ENCODE measurements around the gene LIG3.
A peak's percentile ranks its signal among the peaks of the same experiment; 100 is the strongest.
"Not testable (repeated sequence)": the region's sequence is repeated elsewhere in the genome, so short reads cannot be mapped to it uniquely, and the experiment has no call there.

Gene LIG3

GRCh38 chr17:34980353-34980680 is at the start of gene LIG3:
LIG3 (plus strand) TSS chr17:34980512; CDS start chr17:34983006, 2,494 bp downstream.
- peak; percentile 97 for DNase-seq (ENCODE audit: low spot score)

GRCh38 chr17:34950780-34951179 is 29.5 kb upstream of the LIG3 start:
- DNase-seq (ENCODE audit: low spot score) = not testable (repeated sequence)

- no peak for DNase-seq (ENCODE audit: low spot score)
These were observed 21.9 kb upstream of the LIG3 start for GRCh38 chr17:34958438-34958837.

GRCh38 chr17:34961093-34961911 is 19.0 kb upstream of the LIG3 start, which contains the start of the genes CCT6B and ZNF830:
CCT6B (minus strand) TSS chr17:34961460; CDS start chr17:34961393, 67 bp downstream.
ZNF830 (plus strand) TSS chr17:34961540; CDS start chr17:34961567, 27 bp downstream.
- DNase-seq (ENCODE audit: low spot score) = peak; percentile 89

- DNase-seq (ENCODE audit: low spot score) = no peak
These were observed 6.1 kb upstream of the LIG3 start for GRCh38 chr17:34974179-34974578.

- DNase-seq (ENCODE audit: low spot score) = no peak
These were observed 5.2 kb upstream of the LIG3 start for GRCh38 chr17:34974794-34975785.

GRCh38 chr17:34979153-34979552 is 1.2 kb upstream of the LIG3 start:
- no peak for DNase-seq (ENCODE audit: low spot score)

- no peak for DNase-seq (ENCODE audit: low spot score)
These were observed 511 bp upstream of the LIG3 start for GRCh38 chr17:34979650-34980352.

- peak; percentile 84 for DNase-seq (ENCODE audit: low spot score)
These were observed 597 bp downstream of the LIG3 start for GRCh38 chr17:34980681-34981537.

- no peak for DNase-seq (ENCODE audit: low spot score)
These were observed 1.4 kb downstream of the LIG3 start for GRCh38 chr17:34981538-34982241.

- no peak for DNase-seq (ENCODE audit: low spot score)
These were observed 6.9 kb downstream of the LIG3 start for GRCh38 chr17:34987232-34987631.

- no peak for DNase-seq (ENCODE audit: low spot score)
These were observed 8.3 kb downstream of the LIG3 start for GRCh38 chr17:34988644-34989043.

- no peak for DNase-seq (ENCODE audit: low spot score)
These were observed 9.2 kb downstream of the LIG3 start for GRCh38 chr17:34989473-34989872.

- no peak for DNase-seq (ENCODE audit: low spot score)
These were observed 10.6 kb downstream of the LIG3 start for GRCh38 chr17:34990921-34991365.

- no peak for DNase-seq (ENCODE audit: low spot score)
These were observed 11.3 kb downstream of the LIG3 start for GRCh38 chr17:34991606-34992005.

- DNase-seq (ENCODE audit: low spot score) = no peak
These were observed 12.7 kb downstream of the LIG3 start for GRCh38 chr17:34993031-34993430.

GRCh38 chr17:34996422-34997285 is 16.3 kb downstream of the LIG3 start:
- DNase-seq (ENCODE audit: low spot score) = no peak

GRCh38 chr17:34997355-34997862 is 17.1 kb downstream of the LIG3 start:
- DNase-seq (ENCODE audit: low spot score) = no peak

GRCh38 chr17:34998205-34998604 is 17.9 kb downstream of the LIG3 start:
- peak; percentile 94 for DNase-seq (ENCODE audit: low spot score)

All from HuH-7 (cell line).